Stimulated activated CD8-positive, alpha-beta memory T cell treated with anti-CD3 and anti-CD28 coated beads, Interleukin-15, amount 100 ng/mL, for 48 hours (primary cell): ENCODE measurements around the gene IL1A.
"Not testable (repeated sequence)": the region's sequence is repeated elsewhere in the genome, so short reads cannot be mapped to it uniquely, and the experiment has no call there.

Experiments
- DNase-seq, 2 donors: peaks; one replicate each; pipeline ENCODE4 v3.0.0-alpha.2; 2020; ENCODE audit warnings: low read depth in 2 of 2

Gene IL1A

DNA sequence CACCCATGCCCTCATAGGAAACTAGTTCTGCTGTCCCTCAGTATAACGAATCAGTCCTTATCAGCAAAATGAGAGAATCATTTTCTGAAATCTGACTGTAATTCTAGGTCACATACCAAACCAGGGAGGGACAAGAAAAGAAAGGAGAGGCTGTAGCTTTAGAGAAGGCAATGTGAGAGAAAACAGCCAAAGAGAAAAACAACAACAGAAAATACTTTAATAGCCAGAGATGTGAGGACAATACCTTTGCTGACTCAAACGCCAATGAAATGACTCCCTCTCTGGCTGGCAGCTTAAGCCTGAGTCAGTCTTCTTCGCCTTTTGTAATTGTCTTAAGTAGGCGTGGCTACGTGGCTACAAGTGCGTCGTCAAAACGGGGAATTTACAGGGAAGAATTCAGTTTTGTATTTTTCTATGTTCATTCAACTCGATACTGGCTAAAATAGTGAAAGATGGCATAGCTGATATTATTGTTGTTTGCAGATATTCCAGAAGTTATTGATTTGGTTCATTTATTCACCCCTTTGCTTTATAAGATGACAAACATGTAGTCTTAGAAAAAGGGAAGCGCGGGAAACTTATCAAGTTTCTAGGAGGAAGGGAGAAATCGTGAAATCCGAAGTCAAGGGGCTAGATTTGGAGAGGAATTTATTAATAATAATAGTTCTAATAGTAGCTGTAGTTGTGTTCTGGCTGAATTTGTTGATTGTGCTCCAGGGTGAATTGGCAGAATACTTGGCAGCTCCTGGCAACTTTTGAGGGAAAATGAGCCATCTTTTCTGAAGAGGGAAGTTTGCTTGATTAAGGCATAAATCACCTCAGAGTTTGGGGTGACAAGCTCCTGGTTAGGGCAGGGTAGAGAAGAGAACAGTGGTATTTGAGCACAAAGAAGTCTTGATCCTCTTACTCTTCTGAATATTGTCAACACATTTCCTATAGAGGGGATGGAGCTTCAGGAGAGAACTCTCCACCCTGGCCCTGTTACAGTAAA is at the start of gene IL1A:
Gene IL1A, minus strand, starts transcription at position 295 of the 991 bp plus-strand sequence. CDS start 723 bp downstream, outside the sequence.
- DNase-seq, result no peak

DNA sequence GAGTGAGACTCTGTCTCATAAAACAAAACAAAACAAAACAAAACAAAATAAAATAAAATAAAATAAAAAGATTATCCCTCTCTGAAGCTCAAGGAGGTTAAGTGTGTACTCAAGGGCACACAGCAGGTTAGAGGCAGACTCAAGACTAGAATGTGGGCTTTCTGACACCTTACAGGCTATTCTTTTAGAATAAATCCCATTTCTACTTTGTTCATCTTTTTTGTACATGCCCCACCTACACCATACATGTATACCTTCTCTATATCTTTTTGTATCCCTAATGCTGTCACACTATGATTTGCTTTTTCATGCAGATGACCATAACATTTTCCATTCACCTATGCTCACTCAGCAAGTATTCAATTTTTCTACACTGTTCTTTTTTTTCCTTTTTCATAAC is 49.7 kb upstream of the IL1A start:
- no peak for DNase-seq

- not testable (repeated sequence) for DNase-seq
Observed at GRCh38 chr2:112833639-112833931, 49.3 kb upstream of the IL1A start.

- DNase-seq, result no peak
Observed at GRCh38 chr2:112832841-112833638, 48.7 kb upstream of the IL1A start.

DNA sequence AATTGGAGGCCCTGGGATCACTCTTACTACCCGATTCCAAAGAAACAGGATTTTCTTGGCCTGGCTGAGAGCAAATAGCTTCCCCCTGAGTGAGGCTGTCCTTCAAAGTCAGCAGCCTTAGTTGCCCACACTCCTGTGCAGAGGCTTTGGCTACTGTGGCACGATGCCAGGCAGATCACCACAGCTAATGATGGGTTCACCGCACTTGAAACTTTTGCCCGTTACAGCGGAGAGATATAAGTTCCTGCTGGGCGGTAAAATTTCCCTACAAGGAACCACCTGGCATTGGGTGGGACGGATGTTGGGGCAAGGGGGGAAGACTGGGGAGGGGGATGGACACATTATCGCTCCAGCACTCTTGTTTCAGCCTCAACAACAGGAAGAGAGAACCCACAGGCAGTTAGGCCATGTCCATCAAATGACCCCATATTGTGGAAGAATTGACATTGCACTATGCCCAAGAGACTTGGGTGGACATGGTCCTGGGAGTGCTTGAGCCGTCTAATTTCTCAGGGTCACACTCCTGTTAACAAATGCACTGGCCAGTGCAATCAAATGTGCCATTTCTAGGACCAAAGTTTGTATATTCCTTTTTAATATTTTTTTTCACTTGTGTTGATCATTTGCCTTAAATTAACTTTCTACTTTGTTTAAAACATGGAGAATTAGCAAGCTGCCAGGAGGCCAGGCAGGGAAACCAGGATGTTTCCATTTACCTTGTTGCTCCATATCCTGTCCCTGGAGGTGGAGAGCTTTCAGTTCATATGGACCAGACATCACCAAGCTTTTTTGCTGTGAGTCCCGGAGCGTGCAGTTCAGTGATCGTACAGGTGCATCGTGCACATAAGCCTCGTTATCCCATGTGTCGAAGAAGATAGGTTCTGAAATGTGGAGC is 47.9 kb upstream of the IL1A start:
- no peak for DNase-seq

DNA sequence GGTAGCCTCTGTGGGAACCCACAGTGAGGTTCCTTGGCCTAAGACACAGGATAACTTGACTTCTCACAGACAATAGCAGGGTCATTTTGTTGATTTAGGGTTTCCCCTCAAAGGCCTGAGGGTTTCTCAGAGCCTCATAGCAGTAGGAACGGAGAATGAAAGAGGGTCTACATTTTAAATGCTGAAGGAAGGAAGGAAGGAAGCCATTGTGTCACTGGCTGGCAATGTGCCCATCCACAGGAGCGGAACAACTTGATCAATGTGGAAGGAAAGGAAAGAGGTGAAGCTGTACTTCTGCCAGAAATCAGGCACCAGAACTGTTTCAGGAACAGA is 47.2 kb upstream of the IL1A start:
- DNase-seq, result no peak

DNA sequence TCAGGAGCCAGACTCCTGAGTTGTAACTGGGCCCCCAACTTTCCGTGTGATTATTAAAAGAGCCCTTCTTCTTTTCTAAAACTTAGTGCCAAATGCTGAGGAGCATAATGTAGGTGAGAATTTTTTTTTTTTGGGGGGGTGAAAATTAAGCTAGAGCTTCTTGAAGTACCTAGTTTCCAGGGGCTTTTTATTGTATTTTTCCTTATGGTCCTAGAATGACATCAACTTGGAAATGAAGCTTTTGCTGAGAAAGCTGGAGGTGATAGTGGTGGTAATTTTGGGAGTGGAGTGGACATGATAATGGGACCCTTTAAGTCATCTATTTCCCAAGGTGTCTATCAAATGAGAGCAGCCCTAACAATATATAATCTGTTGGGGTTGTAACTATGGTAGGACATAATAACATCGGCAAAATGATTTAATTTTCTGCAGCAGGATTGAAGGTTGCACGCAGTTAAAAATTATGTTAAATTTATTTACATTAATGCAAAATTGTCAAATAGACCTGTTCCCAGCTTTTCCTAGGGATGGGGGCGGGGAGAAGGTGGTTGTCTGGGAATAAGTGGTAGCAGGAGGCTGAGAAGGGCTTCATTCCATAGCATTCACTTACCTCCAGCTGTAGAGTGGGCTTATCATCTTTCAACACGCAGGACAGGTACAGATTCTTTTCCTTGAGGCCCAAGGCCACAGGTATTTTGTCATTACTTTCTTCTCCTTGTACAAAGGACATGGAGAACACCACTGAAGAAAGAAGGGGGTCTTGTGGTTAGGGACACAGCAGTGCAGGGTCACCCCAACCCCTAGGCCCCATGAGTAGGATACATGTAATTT is 46.6 kb upstream of the IL1A start:
- no peak for DNase-seq

DNA sequence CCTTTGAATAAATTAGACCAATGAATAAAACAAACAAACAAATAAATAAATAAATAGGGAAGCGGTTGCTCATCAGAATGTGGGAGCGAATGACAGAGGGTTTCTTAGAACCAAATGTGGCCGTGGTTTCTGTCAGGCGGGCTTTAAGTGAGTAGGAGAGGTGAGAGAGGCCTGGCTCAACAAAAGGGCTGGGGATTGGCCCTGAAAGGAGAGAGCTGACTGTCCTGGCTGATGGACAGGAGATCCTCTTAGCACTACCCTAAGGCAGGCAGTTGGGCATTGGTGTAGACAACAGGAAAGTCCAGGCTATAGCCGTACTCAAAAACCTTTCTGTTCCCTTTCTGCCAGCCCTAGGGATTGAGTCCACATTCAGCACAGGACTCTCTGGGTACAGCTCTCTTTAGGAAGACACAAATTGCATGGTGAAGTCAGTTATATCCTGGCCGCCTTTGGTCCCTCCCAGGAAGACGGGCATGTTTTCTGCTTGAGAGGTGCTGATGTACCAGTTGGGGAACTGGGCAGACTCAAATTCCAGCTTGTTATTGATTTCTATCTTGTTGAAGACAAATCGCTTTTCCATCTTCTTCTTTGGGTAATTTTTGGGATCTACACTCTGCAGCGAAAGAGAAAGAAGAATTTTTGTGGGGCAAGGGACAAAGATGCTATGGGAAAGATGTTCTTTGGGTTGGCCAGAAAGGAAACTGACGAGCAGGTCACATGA is 45.8 kb upstream of the IL1A start:
- no peak for DNase-seq

DNA sequence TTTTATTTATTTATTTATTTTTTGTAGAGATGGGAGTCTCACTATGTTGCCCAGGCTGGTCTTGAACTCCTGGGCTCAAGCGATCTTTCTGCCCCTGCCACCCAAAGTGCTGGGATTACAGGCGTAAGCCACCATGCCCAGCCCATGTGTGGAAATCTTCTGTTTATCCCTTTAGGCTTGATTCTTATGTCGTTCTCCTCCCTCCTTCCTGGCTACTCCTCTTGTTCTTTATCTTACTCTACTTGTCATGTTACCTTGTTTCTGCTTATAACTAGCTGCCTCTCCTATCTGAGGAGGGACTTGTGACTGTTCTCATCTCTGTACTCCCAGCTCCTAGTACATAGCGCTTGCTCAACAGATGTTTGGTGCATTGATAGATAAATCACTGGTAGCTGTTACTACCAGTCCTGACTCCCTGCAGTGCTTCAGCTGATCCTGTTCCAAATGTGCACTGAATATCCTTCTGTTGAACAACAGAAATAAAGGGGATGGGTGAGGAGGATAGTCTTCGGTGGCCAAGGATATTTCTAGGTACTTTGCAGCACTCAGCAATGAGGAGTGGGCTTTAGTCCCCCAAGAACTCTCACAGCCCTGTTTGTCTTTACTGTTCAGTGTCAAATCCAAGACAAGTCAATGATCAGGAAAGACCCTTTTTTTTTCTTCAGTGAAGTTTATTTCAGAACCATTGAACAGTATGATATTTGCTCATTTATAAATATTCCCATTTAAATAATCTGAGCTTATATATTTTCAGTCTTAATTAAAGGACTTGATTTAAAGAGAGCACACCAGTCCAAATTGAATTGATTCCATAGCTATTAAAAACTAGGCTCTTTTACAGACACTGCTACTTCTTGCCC is 45.0 kb upstream of the IL1A start:
- no peak for DNase-seq

DNA sequence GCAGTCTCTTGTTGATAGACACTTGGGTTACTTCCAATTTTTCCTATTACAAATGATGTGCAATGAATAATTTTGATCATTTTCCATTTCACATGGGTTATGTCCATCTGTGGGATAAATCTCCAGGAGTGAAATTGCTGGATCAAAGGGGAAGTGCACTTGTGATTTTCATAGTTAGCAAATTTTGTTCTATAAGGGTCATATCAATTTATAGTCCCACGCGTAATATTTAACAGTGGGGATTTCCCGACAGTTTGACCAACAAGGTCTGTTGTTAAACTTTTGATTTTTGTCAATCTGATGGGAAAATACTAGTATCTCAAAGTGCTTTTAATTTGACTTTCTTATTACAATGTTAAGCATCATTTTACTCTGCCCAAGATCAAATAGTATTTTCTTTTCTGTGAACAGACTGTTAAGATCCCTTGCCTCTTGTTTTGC is 44.0 kb upstream of the IL1A start:
- DNase-seq, result no peak

DNA sequence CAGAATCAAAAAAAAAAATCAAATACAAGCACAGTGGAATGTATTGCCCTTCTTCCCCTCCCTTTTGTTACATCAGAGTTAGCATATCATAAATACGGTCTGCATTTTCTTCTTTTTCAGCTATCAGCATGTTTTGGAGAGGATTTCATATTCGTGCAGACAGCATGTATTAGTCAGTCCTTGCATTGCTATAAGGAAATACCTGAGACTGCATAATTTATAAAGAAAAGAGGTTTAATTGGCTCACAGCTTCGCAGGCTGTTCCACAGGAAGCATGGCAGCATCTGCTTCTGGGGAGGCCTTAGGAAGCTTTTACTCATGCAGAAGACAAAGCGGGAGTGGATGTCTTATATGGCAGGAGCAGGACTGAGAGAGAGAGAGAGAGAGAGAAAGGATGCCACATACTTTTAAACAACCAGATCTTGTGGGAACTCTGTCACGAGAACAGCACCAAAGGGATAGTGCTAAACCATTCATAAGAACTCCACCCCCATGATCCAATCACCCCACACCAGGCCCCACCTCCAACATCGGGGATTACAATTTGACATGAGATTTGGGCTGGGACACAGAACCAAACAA is 43.4 kb upstream of the IL1A start:
- DNase-seq, result no peak

GRCh38 chr2:112827009-112827408 is 42.7 kb upstream of the IL1A start:
- no peak for DNase-seq

- no peak for DNase-seq
Observed at GRCh38 chr2:112825706-112826105, 41.4 kb upstream of the IL1A start.

DNA sequence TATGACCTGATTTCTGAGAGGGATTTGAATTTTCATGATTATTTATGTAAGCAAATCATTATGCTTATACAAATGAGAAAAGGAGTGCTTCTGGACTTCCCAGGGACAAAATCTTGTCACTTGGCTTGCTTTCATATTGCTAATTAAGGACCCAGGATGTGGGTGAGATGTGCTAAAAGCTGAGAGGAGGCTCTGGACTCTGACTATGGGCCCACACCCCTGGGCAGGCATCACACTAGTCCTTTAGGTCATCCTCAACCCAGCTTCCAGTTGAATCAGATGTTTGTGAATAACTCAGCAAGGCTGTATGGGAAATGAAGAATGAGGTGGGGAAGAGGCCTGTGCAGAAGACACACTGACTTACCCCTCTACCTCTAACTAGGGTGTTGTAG is 40.4 kb upstream of the IL1A start:
- DNase-seq, result no peak

DNA sequence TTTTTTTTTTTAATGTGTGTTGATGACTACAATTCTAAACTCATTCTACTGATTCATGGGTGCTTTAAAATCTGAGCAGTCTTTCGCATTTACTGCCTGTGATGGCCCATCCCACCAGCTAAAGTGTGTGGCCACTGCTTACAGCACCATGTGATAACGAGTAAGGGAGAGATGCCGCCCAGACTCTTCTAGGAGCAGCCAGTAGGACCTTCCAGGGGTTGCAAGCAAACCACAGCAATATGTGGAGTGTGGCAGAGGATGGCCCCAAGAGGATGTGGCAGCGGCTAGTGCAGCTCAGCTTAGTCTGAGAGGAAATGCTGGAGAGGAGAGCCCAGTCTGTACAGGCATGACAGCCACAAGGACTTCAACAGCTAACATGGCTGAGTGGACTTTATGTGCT is 37.4 kb upstream of the IL1A start:
- peak in 1 of 2 donors; percentile 3 for DNase-seq

- DNase-seq, result peak; percentile 61 to 65
Observed at GRCh38 chr2:112821142-112821541, 36.8 kb upstream of the IL1A start.

- no peak for DNase-seq
Observed at GRCh38 chr2:112820343-112820742, 36.0 kb upstream of the IL1A start.

DNA sequence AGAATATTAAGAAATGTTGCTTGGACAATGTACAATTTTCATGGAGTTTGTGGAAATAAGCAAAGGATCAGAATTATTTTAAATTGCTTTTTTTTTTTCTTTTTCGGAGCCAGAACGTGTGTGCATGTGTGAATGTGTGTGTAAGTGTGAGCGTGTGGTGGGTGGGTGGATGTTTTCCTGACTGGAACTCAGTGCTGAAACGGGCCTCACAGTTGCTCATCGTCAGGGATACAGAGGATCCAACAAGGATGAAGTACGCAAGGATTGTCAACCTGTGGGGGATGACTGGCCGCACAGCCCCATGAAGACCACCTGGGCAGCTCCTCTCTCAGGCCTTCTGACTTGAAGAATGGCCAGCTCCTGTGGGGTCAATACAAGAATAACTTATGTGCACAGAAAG is 34.8 kb upstream of the IL1A start:
- no peak for DNase-seq
